ENCODE results near the gene FBLN2.
A peak's percentile ranks its signal among the peaks of the same experiment; 100 is the strongest.

The FBLN2 gene

DNA sequence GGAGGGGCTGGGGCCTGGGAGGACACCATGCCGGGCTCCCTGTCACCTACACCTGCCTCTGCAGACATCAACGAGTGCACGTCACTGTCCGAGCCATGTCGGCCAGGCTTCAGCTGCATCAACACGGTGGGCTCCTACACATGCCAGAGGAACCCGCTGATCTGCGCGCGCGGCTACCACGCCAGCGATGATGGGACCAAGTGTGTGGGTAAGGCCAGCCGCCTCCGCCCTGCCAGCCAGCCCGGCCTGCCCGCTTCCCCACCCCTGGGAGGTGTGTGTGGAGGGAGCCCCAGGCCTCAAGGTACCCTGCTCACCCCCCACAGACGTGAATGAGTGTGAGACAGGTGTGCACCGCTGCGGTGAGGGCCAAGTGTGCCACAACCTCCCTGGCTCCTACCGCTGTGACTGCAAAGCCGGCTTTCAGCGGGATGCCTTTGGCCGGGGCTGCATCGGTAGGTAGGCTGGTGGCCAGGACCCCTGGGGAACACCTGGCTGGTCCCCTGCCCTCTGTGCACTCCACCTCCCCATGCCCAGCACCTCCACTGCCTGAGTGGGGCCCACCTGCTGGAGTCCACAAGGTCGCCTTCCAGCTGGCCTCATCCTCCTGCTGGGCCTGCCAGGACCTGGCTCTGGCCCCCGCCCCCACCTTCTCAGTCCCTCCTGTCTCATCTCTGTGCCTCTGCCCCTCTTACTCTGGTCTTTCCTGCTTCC lies 80.1 kb downstream of the FBLN2 start:
- DNase-seq: no peak

DNA sequence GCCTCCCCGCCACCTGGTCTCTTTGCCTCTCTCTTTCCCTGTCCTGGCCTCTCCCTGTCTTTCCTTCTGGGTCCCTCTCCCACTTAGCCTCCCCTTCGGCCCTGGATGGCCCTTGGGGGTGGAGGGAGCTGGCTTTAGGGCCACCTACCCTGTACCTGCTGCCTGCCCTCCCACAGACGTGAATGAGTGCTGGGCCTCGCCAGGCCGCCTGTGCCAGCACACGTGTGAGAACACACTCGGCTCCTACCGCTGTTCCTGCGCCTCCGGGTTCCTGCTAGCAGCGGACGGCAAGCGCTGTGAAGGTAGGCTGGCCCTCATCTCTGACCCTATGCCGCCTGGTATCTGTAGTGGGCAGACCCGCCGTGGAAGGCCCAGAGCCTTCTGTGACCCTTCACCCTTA lies 80.7 kb downstream of the FBLN2 start:
- DNase-seq: no peak

DNA sequence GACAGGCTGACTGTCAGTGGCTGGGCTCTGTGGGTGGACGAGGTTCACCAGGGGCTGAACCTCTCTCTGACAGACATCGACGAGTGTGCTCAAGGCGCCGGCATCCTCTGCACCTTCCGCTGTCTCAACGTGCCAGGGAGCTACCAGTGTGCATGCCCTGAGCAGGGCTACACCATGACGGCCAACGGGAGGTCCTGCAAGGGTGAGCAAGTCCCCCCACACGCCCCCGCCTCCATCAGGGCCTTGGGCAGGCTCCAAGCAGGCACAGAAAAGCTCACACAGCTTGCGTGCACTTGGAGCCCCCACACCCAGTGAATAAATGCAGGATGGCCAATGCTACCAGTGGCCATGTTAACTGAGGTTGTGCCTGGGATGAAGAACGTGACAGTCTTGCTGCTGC lies 82.3 kb downstream of the FBLN2 start:
- DNase-seq: no peak

DNA sequence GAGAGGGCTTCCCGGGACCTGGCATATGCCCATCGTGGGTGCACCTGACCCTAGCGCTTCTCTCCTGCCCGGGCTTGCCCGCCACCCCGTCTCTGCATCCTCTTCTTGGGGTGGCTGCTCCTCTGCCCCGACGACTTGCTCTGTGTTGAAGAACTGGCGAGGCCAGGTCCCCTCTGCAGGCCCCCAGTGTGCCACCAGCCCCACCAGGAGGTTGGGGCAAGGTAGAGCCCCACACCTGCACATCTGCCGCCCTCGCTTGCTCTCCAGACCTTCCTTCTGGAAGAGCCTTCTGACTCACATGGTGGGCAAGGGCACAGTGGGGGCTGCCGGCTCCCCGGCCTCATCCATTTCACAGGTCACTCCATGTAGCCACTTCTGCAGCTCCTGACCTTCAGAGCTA lies 84.3 kb downstream of the FBLN2 start:
- no peak for DNase-seq

DNA sequence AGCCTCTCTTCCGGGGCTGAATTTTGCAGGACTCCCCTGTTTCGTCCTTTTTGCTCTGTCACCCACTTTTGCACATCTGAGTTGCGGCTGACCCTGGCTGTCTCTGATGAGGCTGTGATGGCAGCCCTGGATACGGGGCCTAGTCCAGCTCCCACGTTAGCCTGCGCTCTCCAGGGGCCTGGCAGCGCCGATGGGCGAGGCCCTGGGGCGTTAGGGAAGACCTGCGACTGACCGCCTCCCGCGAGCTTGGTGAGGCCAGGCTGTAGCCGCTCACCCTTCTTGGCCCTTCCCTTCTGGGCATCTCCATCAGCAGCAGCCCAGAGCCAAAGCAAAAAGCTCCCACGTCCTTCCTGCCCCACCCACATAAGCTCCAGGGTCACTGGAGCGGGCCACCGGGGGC lies 85.2 kb downstream of the FBLN2 start:
- no peak for DNase-seq

DNA sequence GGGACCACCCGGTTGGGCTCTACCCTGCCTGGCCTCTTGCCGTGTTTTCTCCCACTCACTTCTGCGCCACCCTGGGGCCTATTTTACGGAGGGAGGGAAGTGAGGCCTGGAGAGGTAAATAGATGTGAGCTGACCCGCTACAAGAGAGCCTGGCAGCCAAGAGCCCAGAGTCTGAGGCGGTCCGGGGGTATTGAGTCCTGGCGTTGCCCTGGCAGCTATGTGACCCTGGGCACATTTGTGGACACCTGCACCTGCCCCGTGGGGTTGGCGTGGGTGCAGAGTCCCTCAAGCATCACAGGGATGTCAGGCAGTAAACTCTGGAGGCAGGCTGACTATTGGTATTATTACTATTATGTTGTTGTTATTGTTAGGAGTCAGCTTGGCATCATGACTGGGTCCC lies 85.7 kb downstream of the FBLN2 start:
- no peak for DNase-seq

DNA sequence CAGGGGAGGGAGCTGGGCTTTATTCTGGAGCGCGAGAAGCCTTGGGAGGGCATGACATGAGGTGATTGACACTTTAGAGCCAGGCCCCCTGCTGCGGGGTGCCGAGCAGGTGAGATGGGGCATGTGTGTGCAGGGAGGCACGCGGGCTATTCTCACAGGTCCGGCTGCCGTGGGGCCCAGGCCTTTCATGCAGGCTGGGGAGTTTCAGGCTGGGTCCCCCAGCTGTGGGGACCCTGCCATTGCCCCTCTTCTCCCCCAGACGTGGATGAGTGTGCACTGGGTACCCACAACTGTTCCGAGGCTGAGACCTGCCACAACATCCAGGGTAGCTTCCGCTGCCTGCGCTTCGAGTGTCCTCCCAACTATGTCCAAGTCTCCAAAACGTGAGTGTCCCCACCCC lies 87.3 kb downstream of the FBLN2 start:
- no peak for DNase-seq

DNA sequence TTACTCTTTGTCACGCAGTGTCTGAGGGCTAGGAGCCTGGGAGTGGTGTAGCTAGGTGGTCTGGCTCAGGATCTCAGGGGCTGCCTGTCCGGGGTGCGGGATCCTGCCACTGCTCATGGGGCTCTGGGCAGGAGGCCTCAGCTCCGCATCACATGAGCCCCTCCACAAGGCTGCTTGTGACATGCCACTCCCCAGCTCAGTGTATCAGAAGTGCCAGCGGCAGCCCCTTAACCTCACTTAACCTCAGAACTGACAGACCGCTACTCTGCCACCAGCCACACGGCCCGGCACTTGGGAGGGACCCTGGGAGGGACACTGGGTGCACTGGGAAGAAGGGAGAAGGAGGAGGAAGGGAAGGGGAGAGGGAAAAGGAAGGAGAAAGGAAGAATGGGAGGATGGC lies 87.9 kb downstream of the FBLN2 start:
- no peak for DNase-seq

DNA sequence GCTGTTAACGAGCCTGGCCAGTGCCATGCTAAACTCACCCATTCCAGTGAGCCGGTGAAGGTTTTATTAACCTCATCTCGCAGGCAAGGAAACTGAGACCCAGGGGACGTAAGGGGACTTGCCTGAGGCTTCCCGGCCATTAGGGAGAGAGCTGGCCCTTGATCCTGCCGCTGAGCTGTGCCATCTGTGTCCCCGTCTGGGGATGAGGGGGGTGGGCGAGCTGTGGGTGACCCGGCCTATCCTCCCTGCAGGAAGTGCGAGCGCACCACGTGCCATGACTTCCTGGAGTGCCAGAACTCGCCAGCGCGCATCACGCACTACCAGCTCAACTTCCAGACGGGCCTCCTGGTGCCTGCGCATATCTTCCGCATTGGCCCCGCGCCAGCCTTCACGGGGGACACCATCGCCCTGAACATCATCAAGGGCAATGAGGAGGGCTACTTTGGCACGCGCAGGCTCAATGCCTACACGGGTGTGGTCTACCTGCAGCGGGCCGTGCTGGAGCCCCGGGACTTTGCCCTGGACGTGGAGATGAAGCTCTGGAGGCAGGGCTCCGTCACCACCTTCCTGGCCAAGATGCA lies 88.5 kb downstream of the FBLN2 start:
- DNase-seq: no peak

DNA sequence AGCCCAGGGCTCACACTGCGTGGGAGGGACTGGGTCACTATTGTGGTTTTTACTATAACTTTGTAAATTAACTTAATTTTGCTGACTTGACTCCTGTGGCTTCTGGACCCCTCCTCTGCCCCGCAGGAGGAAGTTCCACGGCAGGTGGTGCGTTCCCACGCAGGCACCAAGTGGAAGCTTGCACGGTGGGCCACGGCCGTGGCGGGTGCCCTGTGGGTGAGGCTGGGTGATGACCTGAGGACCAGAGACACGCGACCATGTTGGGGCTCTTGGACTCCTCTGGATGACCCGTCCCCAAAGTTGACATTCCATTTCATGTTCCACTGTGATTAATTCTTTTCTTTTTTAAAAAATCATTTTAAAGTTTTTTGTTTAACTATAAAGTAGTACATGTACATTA lies 89.0 kb downstream of the FBLN2 start:
- no peak for DNase-seq

DNA sequence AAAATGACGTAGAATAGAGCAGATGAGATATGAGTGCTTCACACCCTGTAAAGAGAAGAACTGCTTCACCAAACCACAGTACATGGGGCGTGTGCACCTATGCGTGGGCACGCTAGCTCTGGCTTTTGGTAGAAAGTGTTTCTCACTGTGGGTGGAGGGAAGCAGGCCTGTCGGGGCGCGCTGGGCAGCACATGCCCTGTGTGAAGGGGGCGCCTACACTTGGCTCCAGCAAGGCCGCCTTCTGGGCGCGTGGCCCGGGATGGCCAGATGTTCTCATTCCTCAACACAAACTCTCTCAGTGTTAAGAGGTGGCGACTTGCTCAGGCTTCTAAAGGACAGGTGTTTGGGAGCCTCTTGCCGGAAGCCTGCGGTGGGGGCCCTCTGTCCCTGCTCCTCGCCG lies 90.0 kb downstream of the FBLN2 start:
- DNase-seq: no peak

DNA sequence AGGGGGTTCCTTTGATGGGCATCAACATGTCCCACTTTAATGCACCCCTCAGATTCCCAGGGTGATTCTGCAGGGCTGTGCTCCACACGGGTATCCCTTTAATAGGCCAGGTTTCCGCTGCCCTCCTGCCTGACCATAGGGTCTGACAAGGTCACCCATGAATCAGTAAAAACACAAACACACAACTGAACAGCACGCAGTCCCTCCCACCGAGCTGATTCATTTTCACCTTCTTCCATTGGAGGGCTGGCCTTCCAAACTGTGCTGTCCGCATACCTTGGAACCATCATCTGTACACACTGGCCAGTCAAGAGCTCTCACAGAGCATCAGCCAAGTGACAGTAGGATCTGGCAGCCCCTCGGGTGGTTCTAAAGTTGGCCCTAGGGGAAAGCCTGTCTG lies 93.7 kb downstream of the FBLN2 start:
- no peak for DNase-seq

DNA sequence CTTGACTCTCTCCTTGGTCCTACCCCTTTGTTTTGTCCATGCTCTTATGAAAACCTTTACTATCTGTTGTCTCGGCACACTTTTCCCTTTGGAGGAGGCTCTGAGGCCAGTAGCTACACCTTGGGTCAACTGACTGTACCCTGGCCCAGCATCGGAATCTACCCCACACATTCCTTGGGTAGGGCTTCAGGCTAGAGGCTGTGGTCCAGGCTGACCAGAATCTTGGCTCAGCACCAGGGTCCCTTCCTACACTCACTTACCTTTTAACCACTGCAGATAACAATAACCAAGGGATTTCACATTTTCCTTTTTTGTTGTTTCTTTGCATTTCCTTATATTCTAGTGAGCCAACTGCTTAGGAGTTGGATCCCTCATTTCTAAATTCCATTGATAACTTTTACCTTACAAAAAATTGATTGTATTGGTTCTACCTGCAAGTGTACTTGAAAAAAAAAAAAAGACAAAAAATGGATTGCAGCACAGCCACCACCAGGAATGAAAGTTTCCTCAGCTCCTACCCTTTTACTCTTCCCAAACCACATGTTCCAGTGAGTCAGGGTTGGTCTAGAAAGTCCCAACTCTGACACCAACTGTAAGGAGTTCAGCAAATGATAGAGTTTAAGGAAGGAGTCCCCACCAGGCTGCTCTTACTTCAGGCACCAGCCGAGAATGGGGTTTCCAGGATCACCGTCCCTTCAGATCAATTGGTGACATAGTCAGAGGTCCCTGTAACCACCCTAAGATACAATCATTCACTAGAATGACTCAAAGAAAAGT lies 95.6 kb downstream of the FBLN2 start:
- no peak for DNase-seq

DNA sequence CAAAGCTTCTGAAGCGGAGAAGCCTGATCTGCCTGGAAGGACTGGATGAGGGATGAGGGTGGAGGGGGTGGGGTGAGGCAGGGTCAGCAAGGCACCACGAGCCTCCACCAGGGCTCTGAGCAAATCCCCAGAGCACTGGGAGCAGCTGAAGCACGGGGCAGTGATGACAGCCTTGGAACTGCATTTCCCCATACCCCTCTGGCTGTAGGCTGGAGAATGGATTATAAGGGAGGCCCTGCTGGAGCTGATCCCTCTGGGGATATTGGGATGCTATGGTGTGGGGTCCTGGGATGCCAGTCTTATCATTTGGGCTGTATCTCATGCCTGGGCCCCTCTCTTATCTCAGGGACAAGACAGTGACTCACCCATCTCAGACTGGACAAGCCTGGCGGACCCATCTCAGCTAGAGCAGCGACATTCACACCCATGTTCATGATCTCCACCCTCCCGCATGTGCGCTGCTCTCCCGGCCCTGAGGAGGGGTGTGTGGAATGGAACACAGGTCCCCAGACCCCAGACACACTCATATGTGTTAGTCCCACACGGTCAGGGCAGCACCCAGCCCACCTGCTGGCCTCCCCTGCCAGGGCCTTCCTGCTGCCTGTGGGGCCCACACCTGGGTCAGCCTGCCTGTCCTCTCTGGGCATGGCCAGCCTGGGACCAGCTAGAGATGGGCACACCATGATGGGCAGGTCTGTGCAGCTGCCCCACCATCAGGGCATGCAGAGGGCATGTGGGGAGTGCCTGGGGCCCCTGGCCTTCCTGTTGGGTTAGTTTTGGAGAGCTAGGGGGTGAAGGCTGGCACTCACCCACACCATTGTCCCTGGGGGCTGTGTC lies 97.1 kb downstream of the FBLN2 start:
- no peak for DNase-seq

DNA sequence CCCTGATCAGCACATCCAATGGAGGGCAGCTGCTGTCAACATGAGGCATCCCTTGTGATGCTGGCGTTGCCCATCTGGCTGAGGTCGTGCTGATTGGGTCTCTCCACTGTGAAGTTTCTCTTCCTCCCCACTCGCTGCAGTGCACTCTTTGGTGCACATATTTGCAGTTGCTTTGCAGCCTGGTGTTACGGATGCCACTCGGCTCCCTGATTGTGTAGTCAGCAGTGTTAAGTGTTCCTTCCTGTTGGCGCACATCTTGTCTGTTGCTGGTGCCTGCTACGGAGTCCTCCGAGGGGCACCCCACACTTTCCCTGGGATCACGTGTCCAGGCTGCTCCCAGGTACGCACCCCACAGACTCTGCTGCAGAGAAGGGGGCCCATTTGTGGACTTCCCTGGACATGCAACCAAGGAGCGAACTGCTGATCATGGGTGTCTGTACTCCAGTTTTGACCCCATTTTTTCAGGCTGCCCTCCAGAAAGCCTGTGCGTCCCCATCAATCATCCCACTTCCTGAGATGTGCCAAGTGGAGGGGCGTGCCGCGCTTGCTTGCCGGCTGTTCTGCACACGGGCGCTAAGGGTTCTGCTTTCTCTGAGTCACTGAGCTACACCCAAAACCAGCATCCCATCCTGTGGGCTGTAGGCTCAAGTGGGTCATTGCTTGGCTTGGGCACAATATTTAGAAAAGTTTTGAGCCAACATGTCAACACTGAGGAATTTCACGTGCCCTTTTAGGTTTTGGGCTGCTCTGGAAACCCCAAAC lies 98.6 kb downstream of the FBLN2 start:
- DNase-seq: peak; percentile 36

DNA sequence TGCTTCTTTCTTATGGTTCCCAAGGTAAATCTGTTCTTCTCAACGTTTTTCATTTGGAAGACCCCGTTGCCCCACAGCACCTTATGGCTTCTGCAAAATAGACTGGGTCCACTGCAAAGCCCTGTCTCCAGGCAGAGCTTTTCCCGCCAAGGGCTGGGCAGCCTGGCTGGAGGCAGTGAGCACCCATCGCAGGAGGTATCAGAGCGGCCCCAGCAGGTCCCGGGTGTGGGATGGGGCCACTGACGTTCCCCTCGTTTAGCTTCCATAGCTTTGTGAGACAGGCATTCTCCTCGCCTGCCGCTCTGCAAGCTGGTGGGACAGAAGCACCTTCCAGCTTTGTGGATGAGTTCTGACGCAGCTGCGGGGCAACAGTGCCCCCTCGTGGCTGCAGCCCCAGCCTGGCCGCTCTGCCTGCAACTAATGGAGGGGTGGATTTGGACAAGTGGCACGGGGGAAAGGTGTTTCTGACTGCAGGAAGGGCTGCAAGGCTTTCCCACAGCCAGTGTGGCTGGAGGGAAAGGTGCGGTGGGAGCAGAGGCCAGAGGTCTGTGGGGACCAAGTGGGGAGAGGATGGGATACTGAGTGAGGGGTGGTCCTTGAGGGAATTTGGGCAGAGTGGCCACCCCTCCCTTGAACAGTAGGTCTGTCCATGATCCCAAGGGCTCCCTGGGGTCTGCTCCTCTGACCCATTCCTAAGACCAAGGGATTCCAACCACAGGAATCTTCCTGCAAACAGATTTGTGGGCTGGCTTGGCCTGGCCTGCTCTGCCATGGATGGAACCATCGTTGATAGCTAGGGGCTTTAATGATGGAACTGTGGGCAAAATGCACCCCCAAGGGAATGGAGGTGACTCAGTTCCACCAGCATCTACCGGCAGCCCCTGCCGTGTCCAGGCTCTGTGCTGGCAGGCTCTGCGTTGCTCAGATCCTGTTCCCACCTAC lies 99.4 kb downstream of the FBLN2 start:
- peak; percentile 90 for DNase-seq

DNA sequence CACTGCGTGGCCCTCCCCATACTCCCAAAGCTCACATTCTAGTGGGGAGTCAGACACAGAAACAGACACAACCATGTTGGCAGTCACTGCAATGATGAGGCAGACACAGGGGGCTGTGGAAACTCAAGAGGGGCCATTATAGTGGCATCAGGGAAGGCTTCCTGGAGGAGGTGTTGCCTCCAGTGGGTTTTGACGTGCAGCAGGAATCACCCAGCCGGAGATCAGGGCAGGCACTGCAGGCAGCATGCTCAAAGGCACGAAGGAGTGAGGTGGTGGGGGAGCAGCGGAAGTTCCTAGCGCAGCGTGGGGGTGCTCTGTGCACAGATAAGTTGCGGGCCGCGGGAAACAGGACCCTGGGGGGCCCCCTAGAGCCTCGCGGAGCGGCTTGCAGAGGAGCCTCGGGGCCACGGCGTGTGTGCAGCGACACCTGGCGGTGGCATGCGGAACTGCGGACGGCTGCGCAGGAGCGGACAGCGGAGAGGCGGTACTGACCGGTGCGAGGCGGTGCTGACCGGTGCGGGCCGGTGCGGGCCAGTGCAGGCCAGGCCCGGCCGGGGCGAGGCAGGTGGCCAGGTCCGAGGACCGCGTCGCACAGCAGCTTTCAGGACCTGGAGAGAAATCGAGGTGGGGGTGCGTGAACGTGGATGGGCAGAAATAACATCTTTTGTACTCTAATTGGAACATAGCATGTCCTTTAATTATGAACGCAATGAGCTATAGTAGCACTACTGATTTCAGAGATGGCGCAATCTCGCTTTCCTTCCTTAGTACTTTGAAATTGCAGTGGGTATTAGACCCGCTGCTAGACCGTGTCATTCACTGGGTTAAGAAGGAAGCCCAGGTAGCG lies 101.5 kb downstream of the FBLN2 start:
- peak; percentile 92 for DNase-seq

DNA sequence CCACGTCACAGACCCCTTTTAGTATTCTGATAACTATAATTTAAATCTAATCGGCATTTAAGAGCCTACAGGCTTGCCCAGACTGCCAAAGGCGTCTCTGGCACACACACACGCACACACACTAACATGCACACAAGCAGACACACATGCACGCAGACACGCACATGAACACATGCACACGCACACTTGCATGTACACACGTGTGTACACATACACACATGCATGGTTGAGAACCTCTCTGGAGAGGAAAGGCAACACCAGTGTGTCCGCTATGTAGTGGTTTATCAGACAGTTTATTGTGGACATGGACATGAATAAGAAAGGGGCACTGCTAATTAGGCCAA lies 102.1 kb downstream of the FBLN2 start:
- no peak for DNase-seq

DNA sequence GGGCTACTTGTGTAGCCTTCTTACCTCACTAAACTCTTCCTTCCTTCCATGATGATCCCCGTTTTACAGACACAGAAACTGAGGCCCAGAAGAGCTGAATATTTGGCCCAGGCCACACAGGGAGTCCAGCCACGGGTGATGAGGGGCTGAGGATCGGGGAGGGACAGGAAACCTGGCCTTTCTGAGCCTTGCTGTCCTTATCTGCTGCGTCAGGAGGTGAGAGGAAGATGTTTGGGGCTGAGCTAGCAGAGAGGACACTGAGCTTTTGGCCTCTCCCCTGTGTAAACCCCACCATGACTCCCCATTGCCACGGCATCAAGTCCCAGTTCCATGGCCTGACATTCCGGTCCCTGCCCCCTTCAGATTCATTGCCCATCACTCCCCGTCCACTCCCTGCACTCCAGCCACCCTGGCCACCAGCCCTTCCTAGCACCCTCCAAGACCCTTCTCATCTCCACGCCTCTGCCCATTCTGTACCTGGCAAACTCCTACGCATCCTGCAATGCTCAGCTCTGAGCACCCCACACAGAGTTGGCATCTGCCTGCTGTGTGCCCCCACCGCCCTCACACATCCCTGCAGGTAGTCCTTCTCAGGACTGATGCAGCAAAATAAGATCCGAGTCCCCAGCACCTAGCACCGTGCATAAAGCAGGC lies 103.0 kb downstream of the FBLN2 start:
- no peak for DNase-seq

DNA sequence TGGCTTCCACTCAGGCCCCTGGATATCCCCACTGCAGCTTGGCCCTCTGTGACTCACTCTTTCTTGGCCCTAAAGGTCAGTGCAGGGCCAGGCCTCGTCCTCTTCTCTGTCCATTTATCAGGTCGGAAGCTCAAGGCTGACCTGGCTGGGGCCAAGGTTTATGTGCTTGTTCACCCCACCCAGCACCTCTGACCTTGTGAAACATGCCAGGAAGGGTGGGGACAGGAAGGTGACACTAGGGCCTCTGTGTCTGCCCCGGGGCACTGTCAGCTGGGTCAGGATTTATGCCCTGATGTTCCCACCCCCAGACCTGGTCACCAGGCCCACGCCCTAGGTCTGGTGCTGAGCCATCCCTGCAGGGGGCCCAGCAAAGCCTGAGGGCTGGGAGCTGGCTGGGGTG lies 103.8 kb downstream of the FBLN2 start:
- DNase-seq: no peak

Measured in stimulated activated CD8-positive, alpha-beta memory T cell treated with anti-CD3 and anti-CD28 coated beads, Interleukin-4, amount 100 ng/mL, for 48 hours (primary cell).